ENCODE measurements around the gene OR1F1.

Gene OR1F1

GRCh38 chr16:3246002-3246401, 58.0 kb downstream of the OR1F1 start:
- in situ Hi-C loops (cut with MboI; ENCODE audit: low sequenced_read_pairs) = no loop called here

GRCh38 chr16:3246876-3247275, 58.9 kb downstream of the OR1F1 start:
- in situ Hi-C loops (cut with MboI; ENCODE audit: low sequenced_read_pairs) = no loop called here

GRCh38 chr16:3248596-3248995, 60.6 kb downstream of the OR1F1 start:
- in situ Hi-C loops (cut with MboI; ENCODE audit: low sequenced_read_pairs) = no loop called here

GRCh38 chr16:3249020-3249419, 61.0 kb downstream of the OR1F1 start:
- in situ Hi-C loops (cut with MboI; ENCODE audit: low sequenced_read_pairs) = no loop called here

- in situ Hi-C loops (cut with MboI; ENCODE audit: low sequenced_read_pairs) = no loop called here
Measured at GRCh38 chr16:3249451-3249850, 61.4 kb downstream of the OR1F1 start.

GRCh38 chr16:3252967-3253366, 65.0 kb downstream of the OR1F1 start:
- in situ Hi-C loops (cut with MboI; ENCODE audit: low sequenced_read_pairs) = no loop called here

GRCh38 chr16:3254309-3254708, 66.3 kb downstream of the OR1F1 start:
- in situ Hi-C loops (cut with MboI; ENCODE audit: low sequenced_read_pairs) = no loop called here

Data from HL-60/S4 treated with phorbol 12-myristate 13-acetate at 8.2 ng/mL for 4 days and 3 days (cell line).